Thyroid gland (tissue), 4 donors: ENCODE data around the gene LDLRAD4. TPM values are rescaled to one million over a fixed set of nuclear protein-coding genes. Genes with fewer than 3 reads are reported as not detected.

Experiments used
- DNase-seq, 2 donors: peaks; one replicate each; pipeline ENCODE4 v3.0.0-alpha.2; 2019
- H3K27ac ChIP-seq, 3 donors: fragments of 200-600 bp; sonication (generic); 1 replicate in 2 of 3; 2 replicates in 1 of 3; pipeline ENCODE4 v1.5.1; 2016 to 2019; ENCODE audit warnings: mild to moderate bottlenecking in 1 of 3, moderate library complexity in 1 of 3
- H3K27me3 ChIP-seq: fragments of 200-600 bp; sonication (generic); one replicate; pipeline ENCODE4 v1.5.1; 2019
- H3K36me3 ChIP-seq, 2 donors: fragments of 200-600 bp; sonication (generic); one replicate each; pipeline ENCODE4 v1.5.1; 2016 to 2019
- H3K4me1 ChIP-seq, 2 donors: fragments of 200-600 bp; sonication (generic); one replicate each; pipeline ENCODE4 v1.5.1; 2017 to 2019
- H3K4me3 ChIP-seq, 3 donors: fragments of 200-600 bp; sonication (generic); replicated peaks in 1 of 3; 1 replicate in 2 of 3; 2 replicates in 1 of 3; pipeline ENCODE4 v1.5.1; 2016; ENCODE audit warnings: mild to moderate bottlenecking in 1 of 3
- H3K9me3 ChIP-seq: fragments of 200-600 bp; sonication (generic); one replicate; pipeline ENCODE4 v1.5.1; 2017
- CTCF ChIP-seq, 6 experiments: fragments of 200-600 bp in 3 of 6; fragments of 450-650 bp in 3 of 6; sonication (generic) in 3 of 6; IDR thresholded peaks; one replicate each; pipeline ENCODE4 v1.5.1; 2016 to 2019; ENCODE audit warnings: antibody characterized with exemption in 6 of 6, mild to moderate bottlenecking in 2 of 6, inconsistent platforms in 1 of 6, moderate library complexity in 1 of 6
- POLR2A ChIP-seq, 2 donors: fragments of 450-650 bp; IDR thresholded peaks; one replicate each; pipeline ENCODE4 v1.6.1; 2017; ENCODE audit warnings: antibody characterized with exemption in 2 of 2, mild to moderate bottlenecking in 2 of 2, moderate library complexity in 1 of 2
- WGBS, 2 donors: methylation state at CpG; one replicate each; pipeline ENCODE4 v1.1.5; 2017; 5-methylcytosine and 5-hydroxymethylcytosine counted together
- intact Hi-C: fragments of 100-400 bp; cut with DNase I; formaldehyde crosslinking; loops from one replicate; pipeline ENCODE4 v1.15.1; 2023
- total RNA-seq, 4 donors: library from RNA; depleted of rRNA; stranded (reverse); fragments of >200 nt; gene quantifications; one replicate each; pipeline ENCODE4 v1.2.3, GENCODE V29; 2016

The LDLRAD4 gene
- total RNA-seq, 4 donors from 2014 or later = 23.7 to 35.7 (median 29.7) TPM

- intact Hi-C loops = no loop called here
- TF ChIP-seq CTCF (IDR thresholded peaks at IDR 0.05) = no peak
- TF ChIP-seq POLR2A (IDR thresholded peaks at IDR 0.05) = no peak
- H3K36me3 ChIP-seq = no peaks in the 10 kb centered on the region
- H3K9me3 ChIP-seq = no peaks in the 10 kb centered on the region
- DNase-seq = no peak
- H3K27ac ChIP-seq = no peak overlapping the region
- H3K4me3 ChIP-seq = no peak overlapping the region
- peaks cover 0 to 4% of the 10 kb centered on the region in 2 donors for H3K4me1 ChIP-seq
- 72 to 81% methylated on average over 11 to 16 of the region's 16 CpGs for WGBS, 2 donors
- H3K27me3 ChIP-seq = no peaks in the 10 kb centered on the region
Observed at GRCh38 chr18:13288509-13289133, 70.1 kb downstream of the LDLRAD4 start.

GRCh38 chr18:13289481-13290205, 71.1 kb downstream of the LDLRAD4 start:
- Histone ChIP-seq H3K9me3 (no peaks in the 10 kb centered on the region), H3K27me3 (no peaks in the 10 kb centered on the region), H3K4me3 (no peak overlapping the region), H3K4me1 (peaks cover 0 to 4% of the 10 kb centered on the region in 2 donors), H3K27ac (no peak overlapping the region), H3K36me3 (no peaks in the 10 kb centered on the region)
- intact Hi-C loops = no loop called here
- no peak for TF ChIP-seq POLR2A (IDR thresholded peaks at IDR 0.05)
- no peak for TF ChIP-seq CTCF (IDR thresholded peaks at IDR 0.05)
- DNase-seq = no peak
- 84% methylated on average over 6 to 8 of the region's 8 CpGs for WGBS, 2 donors

DNA sequence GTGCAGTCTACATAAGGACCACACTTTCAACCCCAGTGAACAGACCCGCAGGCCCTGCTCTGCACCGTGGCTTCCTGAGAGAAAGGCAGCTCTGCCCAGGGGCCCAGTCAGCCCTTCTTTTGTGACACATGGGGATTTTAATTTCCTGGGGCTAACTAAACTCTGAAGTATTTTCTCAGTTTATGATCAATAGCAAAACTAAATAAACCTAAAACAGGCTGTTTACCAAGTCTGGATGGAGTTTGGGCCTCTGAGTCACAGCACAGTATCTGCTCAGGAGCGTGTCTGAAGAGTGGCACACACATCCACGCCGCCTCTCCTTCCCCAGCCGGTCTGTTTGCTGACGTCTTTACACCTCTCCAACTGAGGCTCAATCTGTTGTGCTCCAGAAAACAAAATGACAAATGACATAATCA, 72.3 kb downstream of the LDLRAD4 start:
- H3K27me3 ChIP-seq = no peaks in the 10 kb centered on the region
- no peak for DNase-seq
- no peak overlapping the region for H3K4me3 ChIP-seq
- TF ChIP-seq POLR2A (IDR thresholded peaks at IDR 0.05) (no peak), CTCF (IDR thresholded peaks at IDR 0.05) (no peak)
- H3K9me3 ChIP-seq = no peaks in the 10 kb centered on the region
- H3K4me1 ChIP-seq = peaks cover 0 to 4% of the 10 kb centered on the region in 2 donors
- intact Hi-C loops = no loop called here
- WGBS, 2 donors = 93% methylated on average over 7 of the region's 7 CpGs
- H3K36me3 ChIP-seq = no peaks in the 10 kb centered on the region
- no peak overlapping the region for H3K27ac ChIP-seq

- H3K27me3 ChIP-seq = no peaks in the 10 kb centered on the region
- H3K9me3 ChIP-seq = no peaks in the 10 kb centered on the region
- no peaks in the 10 kb centered on the region for H3K36me3 ChIP-seq
- DNase-seq = no peak
- H3K4me3 ChIP-seq = no peak overlapping the region
- intact Hi-C loops = no loop called here
- H3K27ac ChIP-seq = no peak overlapping the region
- peaks cover 0 to 4% of the 10 kb centered on the region in 2 donors for H3K4me1 ChIP-seq
- TF ChIP-seq CTCF (IDR thresholded peaks at IDR 0.05) = no peak
- no peak for TF ChIP-seq POLR2A (IDR thresholded peaks at IDR 0.05)
- 95 to 96% methylated on average over 8 of the region's 8 CpGs for WGBS, 2 donors
Observed at GRCh38 chr18:13291299-13291698, 72.7 kb downstream of the LDLRAD4 start.
